ACC112 (cell line): ENCODE results near the gene RNF103.

Experiments used
- H2AFZ ChIP-seq: fragments of 200-600 bp; sonication (generic); one replicate; pipeline ENCODE4 v1.6.0; 2017; ENCODE audit warnings: antibody characterized with exemption, low read length; ENCODE audit not compliant: unreplicated experiment
- H3K27ac ChIP-seq: fragments of 200-600 bp; sonication (generic); 2 replicates; pipeline ENCODE4 v1.5.1; 2014; ENCODE audit warnings: low read depth, mild to moderate bottlenecking, antibody characterized with exemption, low read length, moderate library complexity
- H3K27me3 ChIP-seq: fragments of 200-600 bp; sonication (generic); 2 replicates; pipeline ENCODE4 v1.6.1; 2014; ENCODE audit warnings: mild to moderate bottlenecking, antibody characterized with exemption, low read length, moderate library complexity, mixed read lengths; ENCODE audit not compliant: insufficient read depth
- H3K36me3 ChIP-seq: fragments of 200-600 bp; sonication (generic); 2 replicates; pipeline ENCODE4 v1.6.1; 2016; ENCODE audit warnings: mild to moderate bottlenecking, antibody characterized with exemption, low read length, moderate library complexity, mixed read lengths; ENCODE audit not compliant: insufficient read depth
- H3K4me1 ChIP-seq: fragments of 200-600 bp; sonication (generic); one replicate; pipeline ENCODE4 v1.6.1; 2016; ENCODE audit warnings: low read length, mixed read lengths; ENCODE audit not compliant: insufficient read depth, unreplicated experiment, control insufficient read depth
- H3K4me3 ChIP-seq: fragments of 200-600 bp; sonication (generic); 2 replicates; pipeline ENCODE4 v1.5.1; 2014; ENCODE audit warnings: mild to moderate bottlenecking, low read depth, low read length
- H3K79me2 ChIP-seq: fragments of 200-600 bp; sonication (generic); one replicate; pipeline ENCODE4 v1.6.0; 2016; ENCODE audit warnings: low read length; ENCODE audit not compliant: control insufficient read depth, unreplicated experiment, insufficient read depth

Gene RNF103

GRCh38 chr2:86646329-86646728, 22.7 kb upstream of the RNF103 start:
- Histone ChIP-seq H3K4me3 (no peak overlapping the region), H2AFZ (no peak overlapping the region), H3K36me3 (no peaks in the 10 kb centered on the region), H3K79me2 (no peaks in the 10 kb centered on the region), H3K4me1 (no peaks in the 10 kb centered on the region), H3K27ac (no peak overlapping the region), H3K27me3 (no peaks in the 10 kb centered on the region; the same call in 1 of the 2 replicates)

- H3K79me2 ChIP-seq, result no peaks in the 10 kb centered on the region
- H3K27ac ChIP-seq, result no peak overlapping the region
These were observed 22.1 kb upstream of the RNF103 start for GRCh38 chr2:86645752-86646151.

GRCh38 chr2:86638712-86639111, 15.0 kb upstream of the RNF103 start:
- Histone ChIP-seq H3K36me3 (no peaks in the 10 kb centered on the region), H3K27me3 (no peaks in the 10 kb centered on the region), H3K79me2 (no peaks in the 10 kb centered on the region), H3K4me1 (no peaks in the 10 kb centered on the region), H2AFZ (no peak overlapping the region), H3K27ac (no peak overlapping the region), H3K4me3 (no peak overlapping the region)

More at GRCh38 chr2:86645752-86646151, 22.1 kb upstream of the RNF103 start:
- no peak overlapping the region for H3K4me3 ChIP-seq
- H2AFZ ChIP-seq, result no peak overlapping the region
- H3K4me1 ChIP-seq, result no peaks in the 10 kb centered on the region
- no peaks in the 10 kb centered on the region for H3K36me3 ChIP-seq
- no peaks in the 10 kb centered on the region; the same call in 1 of the 2 replicates for H3K27me3 ChIP-seq

- no peak overlapping the region for H3K4me3 ChIP-seq
- no peaks in the 10 kb centered on the region for H3K4me1 ChIP-seq
- no peak overlapping the region for H2AFZ ChIP-seq
These were observed 13.2 kb upstream of the RNF103 start for GRCh38 chr2:86636842-86637241.

GRCh38 chr2:86634352-86634751, 10.7 kb upstream of the RNF103 start:
- H3K27me3 ChIP-seq, result no peaks in the 10 kb centered on the region
- no peak overlapping the region for H3K4me3 ChIP-seq
- no peaks in the 10 kb centered on the region for H3K36me3 ChIP-seq
- H2AFZ ChIP-seq, result no peak overlapping the region
- H3K27ac ChIP-seq, result no peak overlapping the region
- H3K79me2 ChIP-seq, result no peaks in the 10 kb centered on the region
- H3K4me1 ChIP-seq, result no peaks in the 10 kb centered on the region

More at GRCh38 chr2:86636842-86637241, 13.2 kb upstream of the RNF103 start:
- Histone ChIP-seq H3K27ac (no peak overlapping the region), H3K27me3 (no peaks in the 10 kb centered on the region), H3K79me2 (no peaks in the 10 kb centered on the region), H3K36me3 (no peaks in the 10 kb centered on the region)

GRCh38 chr2:86633155-86633651, 9.5 kb upstream of the RNF103 start:
- Histone ChIP-seq H3K4me1 (no peaks in the 10 kb centered on the region), H3K27me3 (no peaks in the 10 kb centered on the region), H3K79me2 (no peaks in the 10 kb centered on the region), H3K36me3 (no peaks in the 10 kb centered on the region), H3K4me3 (no peak overlapping the region), H2AFZ (no peak overlapping the region), H3K27ac (no peak overlapping the region)

- no peaks in the 10 kb centered on the region for H3K4me1 ChIP-seq
- H3K27me3 ChIP-seq, result no peaks in the 10 kb centered on the region
- H3K4me3 ChIP-seq, result no peak overlapping the region
- H2AFZ ChIP-seq, result no peak overlapping the region
- H3K36me3 ChIP-seq, result no peaks in the 10 kb centered on the region
- H3K27ac ChIP-seq, result no peak overlapping the region
- H3K79me2 ChIP-seq, result no peaks in the 10 kb centered on the region
These were observed 9.0 kb upstream of the RNF103 start for GRCh38 chr2:86632672-86633071.

GRCh38 chr2:86631846-86632485, 8.3 kb upstream of the RNF103 start:
- no peaks in the 10 kb centered on the region for H3K27me3 ChIP-seq
- no peak overlapping the region for H2AFZ ChIP-seq
- H3K4me3 ChIP-seq, result no peak overlapping the region
- H3K27ac ChIP-seq, result no peak overlapping the region
- no peaks in the 10 kb centered on the region for H3K36me3 ChIP-seq
- H3K79me2 ChIP-seq, result no peaks in the 10 kb centered on the region
- H3K4me1 ChIP-seq, result no peaks in the 10 kb centered on the region

GRCh38 chr2:86628091-86628522, 4.4 kb upstream of the RNF103 start:
- Histone ChIP-seq H3K4me1 (no peaks in the 10 kb centered on the region), H2AFZ (no peak overlapping the region), H3K4me3 (no peak overlapping the region), H3K27me3 (no peaks in the 10 kb centered on the region), H3K36me3 (no peaks in the 10 kb centered on the region), H3K79me2 (no peaks in the 10 kb centered on the region), H3K27ac (no peak overlapping the region)

GRCh38 chr2:86627550-86627949, 3.9 kb upstream of the RNF103 start:
- Histone ChIP-seq H3K27me3 (no peaks in the 10 kb centered on the region), H3K79me2 (peaks cover 2% of the 10 kb centered on the region), H3K4me1 (no peaks in the 10 kb centered on the region), H3K27ac (no peak overlapping the region), H3K36me3 (no peaks in the 10 kb centered on the region), H2AFZ (no peak overlapping the region), H3K4me3 (no peak overlapping the region)

GRCh38 chr2:86625096-86625495, 1.4 kb upstream of the RNF103 start:
- no peaks in the 10 kb centered on the region for H3K36me3 ChIP-seq
- peaks cover 26% of the 10 kb centered on the region for H3K79me2 ChIP-seq
- H2AFZ ChIP-seq, result no peak overlapping the region
- H3K27me3 ChIP-seq, result no peaks in the 10 kb centered on the region
- H3K4me3 ChIP-seq, result no peak overlapping the region
- H3K27ac ChIP-seq, result no peak overlapping the region
- peaks cover 6% of the 10 kb centered on the region for H3K4me1 ChIP-seq
